HCEC 1CT (cell line): ENCODE results near the gene SFPQ.
A peak's percentile ranks its signal among the peaks of the same experiment; 100 is the strongest.
"Not testable (repeated sequence)": the region's sequence is repeated elsewhere in the genome, so short reads cannot be mapped to it uniquely, and the experiment has no call there.

Experiments used
- DNase-seq: peaks from one replicate; pipeline ENCODE4 v3.0.0-alpha.2; 2017

Gene SFPQ

DNA sequence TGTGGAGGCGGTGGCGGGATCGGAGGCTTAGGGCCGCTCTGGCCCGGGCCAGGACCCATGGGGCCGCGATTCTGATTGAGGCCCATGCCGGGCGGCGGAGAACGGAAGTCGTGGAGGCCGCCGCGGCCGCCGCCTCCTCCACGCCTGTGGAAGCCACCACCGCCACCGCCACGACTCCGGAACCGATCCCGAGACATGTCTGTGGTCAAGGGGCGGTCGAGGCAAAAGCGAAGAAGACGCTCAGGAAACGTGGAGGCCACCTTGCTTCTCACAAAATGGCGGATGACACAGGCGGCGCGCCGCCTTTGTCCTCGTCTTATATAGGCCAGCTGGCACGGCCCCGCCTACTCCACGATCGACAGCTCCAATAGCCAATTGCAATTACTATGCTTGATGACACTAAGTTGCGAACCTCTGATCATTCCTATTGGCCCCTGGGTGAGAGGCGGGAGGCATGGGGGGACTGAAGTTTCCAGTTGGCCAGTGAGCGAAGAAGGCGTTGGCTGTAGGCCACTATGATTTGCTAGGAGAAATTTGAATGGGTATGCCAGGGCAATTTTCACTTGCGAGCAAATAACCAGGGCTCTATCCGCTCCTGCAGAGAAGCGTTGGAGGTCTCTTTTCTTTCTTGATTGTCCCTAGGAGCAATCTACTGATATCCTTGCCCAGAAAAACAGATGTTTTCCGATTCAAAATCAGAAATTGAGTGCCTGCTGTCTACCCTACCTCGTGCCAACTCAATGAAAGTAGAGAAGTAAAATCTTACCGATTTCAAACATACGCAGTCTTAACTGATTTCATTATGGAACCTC is at the start of gene SFPQ:
TSS of gene SFPQ (minus strand) at position 293 of the 812 bp plus-strand sequence. CDS start at position 197, 96 bp downstream.
- peak; percentile 99 for DNase-seq

DNA sequence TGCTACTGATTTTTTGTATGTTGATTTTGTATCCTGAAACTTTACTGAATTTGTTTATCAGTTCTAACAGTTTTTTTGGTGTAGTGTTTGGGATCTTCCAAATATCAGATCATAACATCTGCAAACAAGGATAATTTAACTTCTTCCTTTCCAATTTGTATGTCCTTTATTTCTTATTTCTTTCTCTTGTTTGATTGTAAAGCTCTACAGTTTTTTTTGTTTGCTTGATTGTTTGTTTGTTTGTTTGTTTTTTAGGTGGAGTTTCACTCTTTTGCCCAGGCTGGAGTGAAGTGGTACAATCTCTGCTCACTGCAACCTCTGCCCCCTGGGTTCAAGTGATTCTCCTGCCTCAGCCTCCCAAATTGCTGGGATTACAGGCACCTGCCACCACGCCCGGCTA is 43.8 kb upstream of the SFPQ start:
- not testable (repeated sequence) for DNase-seq

DNA sequence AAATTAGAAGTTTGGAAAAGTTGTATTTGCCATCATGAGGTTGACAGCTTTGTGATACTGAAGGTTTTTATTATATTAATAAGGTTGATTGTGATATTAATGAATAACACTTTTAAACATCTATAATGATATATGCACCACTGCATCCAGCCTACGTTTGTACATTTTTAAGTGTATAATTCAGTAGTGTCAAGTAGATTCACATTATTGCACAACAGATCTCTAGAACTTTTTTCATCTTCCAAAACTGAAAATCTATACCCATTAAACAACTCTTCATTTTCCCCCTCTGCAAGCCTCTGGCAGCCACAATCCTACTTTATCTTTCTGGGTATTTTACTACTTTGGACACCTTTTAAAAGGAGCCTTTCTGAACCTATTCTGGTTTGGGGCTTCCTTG is 38.3 kb upstream of the SFPQ start:
- no peak for DNase-seq

- DNase-seq, result no peak
Measured at GRCh38 chr1:35229587-35230360, 36.8 kb upstream of the SFPQ start.

GRCh38 chr1:35226546-35226945 is 33.6 kb upstream of the SFPQ start:
- DNase-seq, result no peak

- DNase-seq, result no peak
Measured at GRCh38 chr1:35223084-35223630, 30.2 kb upstream of the SFPQ start.

DNA sequence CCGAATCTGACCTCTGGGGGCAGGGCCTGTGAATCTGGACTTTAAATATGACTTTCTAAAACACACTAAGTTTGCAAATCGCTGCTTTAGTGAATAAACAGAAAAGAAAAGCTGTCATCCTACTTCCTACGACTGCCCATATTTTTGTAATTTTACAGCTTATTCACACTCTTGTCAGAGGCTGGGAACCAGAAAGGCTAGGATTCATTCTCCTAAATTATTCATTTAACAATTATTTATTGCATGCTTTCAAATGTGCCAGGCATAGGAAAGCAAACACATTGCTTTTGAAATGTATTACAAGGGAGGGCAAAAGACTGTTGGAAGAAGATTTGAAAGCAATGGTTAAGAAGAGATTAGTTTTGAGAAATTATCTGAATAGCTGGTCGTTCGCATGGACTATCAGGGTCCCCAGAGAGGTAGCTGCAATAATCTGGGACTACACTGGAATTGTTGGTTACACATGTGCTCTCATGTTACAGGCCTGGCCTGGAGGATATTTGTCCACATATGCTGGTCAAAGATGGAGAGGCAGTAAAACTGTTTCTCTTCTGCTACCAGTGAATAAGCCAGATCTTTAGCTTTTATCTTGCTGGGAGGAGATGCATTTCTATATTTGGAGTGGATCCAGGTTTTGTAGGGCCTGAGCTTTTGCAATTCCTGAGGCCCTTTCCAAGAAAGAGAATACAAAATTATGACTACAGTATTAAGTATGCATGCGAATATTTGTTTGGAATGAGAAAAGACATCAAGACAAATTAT is 29.6 kb upstream of the SFPQ start:
- peak; percentile 79 for DNase-seq

GRCh38 chr1:35220976-35221375 is 28.0 kb upstream of the SFPQ start:
- DNase-seq, result peak; percentile 42

- no peak for DNase-seq
Measured at GRCh38 chr1:35215346-35215745, 22.4 kb upstream of the SFPQ start.

DNA sequence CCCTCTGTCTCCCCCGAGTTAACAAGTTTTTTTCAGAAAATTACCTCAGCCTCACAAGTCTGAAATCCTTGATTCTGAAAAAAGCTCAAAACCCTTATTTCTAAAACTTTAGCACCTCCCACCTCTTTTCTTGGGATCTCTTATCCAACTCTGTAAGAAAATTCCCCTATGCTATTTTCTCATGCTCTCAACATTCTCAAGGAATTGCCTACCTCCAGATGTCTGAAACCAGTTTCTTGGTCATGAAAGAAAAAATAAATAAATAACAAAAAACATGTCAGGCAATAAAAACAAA is 18.1 kb upstream of the SFPQ start:
- no peak for DNase-seq

- DNase-seq, result no peak
Measured at GRCh38 chr1:35210321-35211119, 17.6 kb upstream of the SFPQ start.

DNA sequence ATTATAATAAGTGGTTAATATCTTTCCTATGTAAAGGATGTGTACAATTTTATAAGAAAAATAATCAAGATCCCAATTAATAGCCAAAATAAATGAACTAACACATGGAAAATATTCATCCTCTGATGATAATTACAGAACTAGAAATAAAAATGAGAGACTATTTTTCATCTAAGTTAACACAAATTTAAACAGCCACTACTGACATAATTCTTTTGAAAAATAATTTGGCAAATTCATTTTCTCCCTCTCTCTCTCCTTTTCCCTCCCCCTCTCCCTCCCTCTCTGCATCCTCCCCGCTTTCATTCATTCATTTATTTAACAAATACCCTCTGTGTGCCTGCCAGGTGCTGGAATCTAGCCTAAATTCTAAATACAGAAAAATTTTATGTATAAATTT is 10.3 kb upstream of the SFPQ start:
- no peak for DNase-seq

- DNase-seq, result peak; percentile 73
Measured at GRCh38 chr1:35202048-35202719, 9.2 kb upstream of the SFPQ start.

DNA sequence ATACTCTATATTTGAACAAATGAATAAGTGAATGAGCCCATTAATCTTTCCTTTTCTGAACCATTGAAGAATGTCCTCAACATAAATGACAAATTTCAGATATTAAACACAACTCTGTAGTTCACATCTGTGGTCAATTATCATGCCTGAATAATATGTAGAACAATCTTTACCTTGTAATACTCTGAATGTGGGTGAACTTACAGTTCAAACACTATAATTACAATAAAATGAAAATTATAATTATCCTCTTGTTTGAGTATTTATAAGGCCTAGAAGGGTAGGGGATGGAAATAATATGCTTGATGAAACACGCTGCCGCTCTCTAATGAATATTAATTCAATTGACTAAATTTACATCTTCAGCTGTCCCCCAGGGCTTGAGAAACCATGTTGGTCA is 8.7 kb upstream of the SFPQ start:
- no peak for DNase-seq

DNA sequence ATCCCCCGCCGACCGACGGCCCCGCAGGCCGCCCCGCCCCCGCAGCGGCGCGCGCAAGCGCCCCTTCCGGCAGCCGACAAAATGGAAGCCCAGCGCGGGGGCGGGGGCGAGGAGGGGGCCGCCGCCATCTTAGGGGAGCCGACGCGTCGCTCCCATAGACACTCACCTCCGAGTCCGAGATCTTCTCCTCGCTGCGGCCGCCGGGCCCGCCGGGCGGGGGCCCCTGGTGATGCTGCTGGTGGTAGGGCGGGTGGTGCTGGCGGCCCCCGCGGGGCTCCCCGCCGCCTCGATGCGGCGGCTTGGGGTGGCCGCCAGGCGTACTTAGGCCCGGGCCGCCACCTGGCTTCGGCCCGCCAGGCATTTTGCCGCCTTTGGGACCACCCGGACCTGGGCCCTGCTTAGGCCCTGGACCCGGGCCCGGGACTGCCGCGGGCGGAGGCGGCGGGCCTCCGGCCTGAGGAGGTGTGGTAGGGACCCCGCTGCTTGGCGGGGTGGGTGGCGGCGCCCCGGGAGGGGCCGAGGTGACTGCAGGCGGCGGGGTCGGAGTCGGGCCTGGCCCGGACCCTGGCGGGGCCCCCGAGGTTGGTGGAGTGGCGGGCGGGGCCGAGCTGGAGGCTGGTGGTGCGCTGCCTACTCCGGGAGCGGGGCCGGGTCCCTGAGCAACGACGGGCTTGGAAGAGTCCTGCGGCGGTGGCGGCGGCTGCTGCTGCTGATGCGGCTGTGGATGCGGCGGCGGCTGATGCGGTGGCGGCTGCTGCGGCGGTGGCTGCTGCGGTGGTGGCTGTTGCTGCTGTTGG is 691 bp downstream of the SFPQ start:
- DNase-seq, result peak; percentile 70

DNA sequence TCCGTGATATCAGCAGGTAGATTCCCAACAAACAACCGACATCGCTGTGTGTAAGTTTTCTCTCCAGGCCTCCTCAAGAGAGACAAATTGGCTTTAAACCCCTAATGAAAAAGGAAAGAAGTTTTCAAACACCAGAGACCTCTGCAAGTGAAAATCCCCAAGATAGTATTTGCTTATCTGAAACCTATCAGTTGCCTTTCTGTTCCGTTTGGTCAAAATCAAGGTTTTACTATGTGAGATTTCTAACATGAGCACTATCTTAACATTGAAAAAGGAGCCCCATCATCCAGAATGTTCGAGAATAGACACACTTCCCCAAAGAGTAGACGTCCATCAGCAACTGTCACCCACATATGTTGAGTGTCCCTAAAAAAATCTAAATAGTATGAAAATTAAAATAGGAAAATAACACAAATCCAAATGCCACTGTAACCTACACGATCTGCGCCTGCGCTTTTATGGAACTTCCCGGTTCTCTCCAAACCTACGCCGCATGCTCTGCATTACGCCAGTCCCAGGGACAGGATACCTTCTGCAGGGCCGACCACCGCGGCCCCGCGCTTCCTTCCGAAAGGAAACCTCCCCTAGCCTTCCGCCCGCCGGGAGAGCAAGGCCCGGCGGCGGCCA is 1.4 kb downstream of the SFPQ start:
- no peak for DNase-seq

DNA sequence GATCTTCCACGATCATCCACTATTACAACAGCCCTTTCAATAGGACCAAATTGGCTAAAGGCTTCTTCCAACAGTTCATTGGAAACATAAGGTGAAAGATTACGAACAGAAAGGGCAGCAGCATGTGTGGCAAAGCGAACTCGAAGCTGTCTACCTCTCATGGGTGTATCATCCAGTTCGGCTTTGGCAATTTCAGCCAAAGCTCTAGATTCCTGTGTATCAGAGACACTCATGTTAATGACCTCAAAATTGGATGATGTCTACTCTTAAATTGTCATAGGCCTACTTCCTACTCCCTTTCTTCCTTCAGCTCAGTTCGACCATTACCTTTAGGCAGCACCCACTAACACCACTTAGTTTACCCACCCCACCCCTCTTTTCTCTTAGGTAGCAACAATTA is 2.2 kb downstream of the SFPQ start:
- no peak for DNase-seq

GRCh38 chr1:35188578-35189392 is 4.2 kb downstream of the SFPQ start:
- DNase-seq, result no peak

DNA sequence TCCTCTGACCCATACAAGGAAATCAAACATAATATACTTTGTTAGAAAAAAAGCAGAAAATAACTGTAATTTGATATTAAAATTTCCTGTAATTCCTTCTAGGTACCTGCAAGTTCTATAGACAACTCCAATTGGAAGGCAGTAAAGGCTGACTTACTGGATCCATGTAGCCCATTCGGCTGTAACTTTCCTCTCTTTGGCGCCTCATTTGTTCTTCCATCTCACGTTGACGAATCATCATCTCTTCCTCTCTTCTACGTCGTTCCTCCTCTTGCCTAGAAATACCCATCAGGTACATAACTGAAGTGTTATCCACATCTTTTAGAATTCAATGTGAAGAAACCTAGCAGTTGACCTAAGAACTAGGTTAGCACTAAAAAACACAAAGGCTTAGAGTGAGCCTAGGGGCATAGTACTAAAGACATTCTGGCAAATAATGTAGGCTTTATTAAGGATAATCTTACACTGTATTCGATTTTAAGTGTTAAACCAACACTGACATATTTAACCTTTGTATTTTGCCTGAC is 5.1 kb downstream of the SFPQ start:
- no peak for DNase-seq
